Coronary artery (tissue), 2 donors: ENCODE measurements around the gene HPGDS.

Experiments used
- DNase-seq: peaks from one replicate; pipeline ENCODE4 v3.0.0-alpha.2; 2017; ENCODE audit warnings: low spot score
- H3K27ac ChIP-seq, 2 donors: fragments of 200-600 bp; sonication (generic); one replicate each; pipeline ENCODE4 v1.5.1; 2016 to 2019
- H3K4me3 ChIP-seq: fragments of 200-600 bp; sonication (generic); 2 replicates; pipeline ENCODE4 v1.5.1; 2016; ENCODE audit warnings: mild to moderate bottlenecking, moderate library complexity
- TF ChIP-seq, protein P1 (sequence below): fragments of 200-600 bp; sonication (generic); IDR thresholded peaks from one replicate; pipeline ENCODE4 v1.5.1; 2019; ENCODE audit warnings: antibody characterized with exemption

The HPGDS gene

DNA sequence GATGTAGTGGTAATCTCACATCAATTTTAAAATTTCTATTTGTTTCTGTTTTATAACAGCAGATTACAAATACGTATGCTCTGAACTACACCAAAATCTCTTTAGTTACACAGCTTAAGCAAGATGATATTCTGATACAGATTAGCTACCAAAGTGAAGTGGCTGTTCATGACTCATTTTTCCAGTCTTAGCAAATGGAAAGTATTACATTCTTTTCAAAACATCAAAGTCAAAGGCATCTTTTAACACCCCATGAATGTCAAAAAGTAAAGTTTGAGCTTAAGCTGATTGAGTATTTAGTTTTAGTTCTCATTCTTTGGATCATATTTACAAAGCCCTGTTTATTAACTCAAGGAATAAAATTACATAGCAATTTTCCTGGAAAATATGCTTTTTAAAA lies 6.6 kb upstream of the HPGDS start:
- DNase-seq: no peak
- TF ChIP-seq, protein P1, sequence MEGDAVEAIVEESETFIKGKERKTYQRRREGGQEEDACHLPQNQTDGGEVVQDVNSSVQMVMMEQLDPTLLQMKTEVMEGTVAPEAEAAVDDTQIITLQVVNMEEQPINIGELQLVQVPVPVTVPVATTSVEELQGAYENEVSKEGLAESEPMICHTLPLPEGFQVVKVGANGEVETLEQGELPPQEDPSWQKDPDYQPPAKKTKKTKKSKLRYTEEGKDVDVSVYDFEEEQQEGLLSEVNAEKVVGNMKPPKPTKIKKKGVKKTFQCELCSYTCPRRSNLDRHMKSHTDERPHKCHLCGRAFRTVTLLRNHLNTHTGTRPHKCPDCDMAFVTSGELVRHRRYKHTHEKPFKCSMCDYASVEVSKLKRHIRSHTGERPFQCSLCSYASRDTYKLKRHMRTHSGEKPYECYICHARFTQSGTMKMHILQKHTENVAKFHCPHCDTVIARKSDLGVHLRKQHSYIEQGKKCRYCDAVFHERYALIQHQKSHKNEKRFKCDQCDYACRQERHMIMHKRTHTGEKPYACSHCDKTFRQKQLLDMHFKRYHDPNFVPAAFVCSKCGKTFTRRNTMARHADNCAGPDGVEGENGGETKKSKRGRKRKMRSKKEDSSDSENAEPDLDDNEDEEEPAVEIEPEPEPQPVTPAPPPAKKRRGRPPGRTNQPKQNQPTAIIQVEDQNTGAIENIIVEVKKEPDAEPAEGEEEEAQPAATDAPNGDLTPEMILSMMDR: no peak

DNA sequence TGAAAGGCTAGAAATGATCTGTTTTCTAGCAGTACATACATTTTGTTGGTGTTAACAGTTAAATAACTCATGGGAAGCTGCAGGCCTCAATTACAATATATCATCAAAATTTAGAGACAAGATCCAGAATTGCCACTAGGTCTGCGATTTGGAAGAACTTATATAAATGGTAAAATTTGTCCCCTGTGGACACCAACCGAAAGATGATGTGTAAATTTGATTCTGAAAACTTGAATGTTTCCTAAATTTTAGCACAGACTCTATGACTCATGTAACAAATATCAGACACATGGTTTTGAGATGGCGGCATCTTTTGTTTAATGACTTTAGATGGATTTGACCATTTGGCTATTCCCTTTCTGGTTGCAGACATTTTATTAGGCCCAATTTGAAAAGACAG lies 6.0 kb upstream of the HPGDS start:
- H3K27ac ChIP-seq: no peak overlapping the region
- TF ChIP-seq, protein P1: no peak
- no peak for DNase-seq

More for the DNA sequence above, 6.6 kb upstream of the HPGDS start:
- no peak overlapping the region for H3K4me3 ChIP-seq
- no peak overlapping the region for H3K27ac ChIP-seq

DNA sequence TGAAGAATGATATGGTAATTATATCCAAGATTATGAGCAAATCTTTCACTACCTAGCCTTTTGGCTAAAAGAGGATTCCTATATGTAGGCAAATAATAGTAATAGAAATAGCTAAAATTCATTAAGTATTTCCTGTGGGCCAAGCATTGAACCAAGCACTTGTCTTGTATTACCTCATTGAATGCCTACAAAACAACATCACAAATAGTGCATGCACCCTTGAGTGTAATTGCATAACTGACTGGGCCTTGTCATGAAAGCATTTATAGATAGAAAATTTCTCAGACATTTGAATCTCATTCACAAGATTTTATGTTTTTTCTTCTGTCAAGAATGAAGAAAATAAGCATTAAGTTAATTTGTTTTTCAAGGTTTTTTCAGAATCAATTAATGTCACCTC lies 3.9 kb upstream of the HPGDS start:
- H3K4me3 ChIP-seq: no peak overlapping the region
- TF ChIP-seq, protein P1: no peak
- peak overlapping the region in 1 of 2 donors; percentile 3 for H3K27ac ChIP-seq
- no peak for DNase-seq

More for the DNA sequence above, 6.0 kb upstream of the HPGDS start:
- H3K4me3 ChIP-seq: no peak overlapping the region

DNA sequence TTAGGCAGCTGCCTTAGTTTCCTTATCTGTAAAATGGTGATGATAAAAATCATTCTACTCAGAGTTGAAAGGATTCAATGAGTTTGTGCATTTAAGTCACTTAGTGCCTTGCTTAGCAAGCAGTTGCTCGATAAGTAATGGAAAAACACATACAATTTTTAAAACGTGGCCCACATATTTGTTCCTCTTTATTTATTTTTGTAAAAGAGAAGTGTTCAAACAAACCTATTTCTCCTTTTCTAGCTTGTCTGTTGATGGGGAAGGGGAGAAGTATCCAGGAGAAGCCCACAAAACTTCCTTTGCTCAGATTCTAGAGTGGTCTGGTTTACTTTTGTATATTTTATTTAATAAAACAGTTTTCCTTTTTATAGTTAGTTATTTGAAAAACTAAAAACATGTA lies 3.3 kb upstream of the HPGDS start:
- Histone ChIP-seq H3K27ac (peak overlapping the region in 1 of 2 donors; percentile 1), H3K4me3 (no peak overlapping the region)
- TF ChIP-seq, protein P1: no peak
- no peak for DNase-seq

DNA sequence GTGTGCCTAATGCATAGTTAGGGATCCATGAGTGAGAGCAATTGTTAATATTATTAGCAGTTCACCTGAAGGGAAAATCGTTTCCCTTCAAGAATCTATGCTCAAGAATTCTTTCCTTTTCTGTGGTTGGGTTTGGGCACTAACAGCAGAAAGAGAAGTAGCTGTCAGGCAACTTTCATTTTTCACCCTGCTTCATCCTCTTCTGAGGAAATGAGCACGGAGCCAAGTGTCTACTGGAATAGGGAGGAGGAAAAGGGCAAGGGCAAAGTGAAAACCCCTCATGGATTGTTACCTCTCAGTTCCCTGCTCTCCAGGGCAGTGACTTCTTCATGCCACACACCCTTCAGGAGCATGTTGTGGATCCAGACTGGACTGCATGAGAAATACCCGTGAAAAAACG lies 2.6 kb upstream of the HPGDS start:
- TF ChIP-seq, protein P1: no peak
- no peak overlapping the region for H3K4me3 ChIP-seq
- H3K27ac ChIP-seq: peak overlapping the region in 1 of 2 donors; percentile 1
- DNase-seq: no peak

DNA sequence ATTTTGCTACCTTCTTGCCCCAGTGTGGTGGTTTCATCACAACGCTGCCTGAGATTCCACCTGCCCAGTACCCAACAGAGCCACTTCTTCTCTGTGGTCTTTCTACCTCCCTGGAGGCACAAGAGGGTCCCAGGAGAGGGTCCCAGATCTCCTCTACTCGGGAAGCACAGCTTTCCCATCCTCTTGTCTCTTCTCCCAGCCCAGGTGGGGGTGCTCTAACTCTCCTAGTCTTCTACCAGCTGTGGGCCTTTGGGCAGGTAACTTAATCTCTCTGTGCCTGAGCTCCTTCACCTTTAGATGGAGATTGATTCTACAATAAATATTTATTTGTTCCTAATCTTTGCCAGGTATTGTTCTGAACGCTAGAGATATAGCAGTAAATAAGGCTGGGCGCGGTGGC lies 1.8 kb upstream of the HPGDS start:
- DNase-seq: no peak
- TF ChIP-seq, protein P1: no peak
- H3K4me3 ChIP-seq: no peak overlapping the region
- peak overlapping the region in 1 of 2 donors; percentile 9 for H3K27ac ChIP-seq

DNA sequence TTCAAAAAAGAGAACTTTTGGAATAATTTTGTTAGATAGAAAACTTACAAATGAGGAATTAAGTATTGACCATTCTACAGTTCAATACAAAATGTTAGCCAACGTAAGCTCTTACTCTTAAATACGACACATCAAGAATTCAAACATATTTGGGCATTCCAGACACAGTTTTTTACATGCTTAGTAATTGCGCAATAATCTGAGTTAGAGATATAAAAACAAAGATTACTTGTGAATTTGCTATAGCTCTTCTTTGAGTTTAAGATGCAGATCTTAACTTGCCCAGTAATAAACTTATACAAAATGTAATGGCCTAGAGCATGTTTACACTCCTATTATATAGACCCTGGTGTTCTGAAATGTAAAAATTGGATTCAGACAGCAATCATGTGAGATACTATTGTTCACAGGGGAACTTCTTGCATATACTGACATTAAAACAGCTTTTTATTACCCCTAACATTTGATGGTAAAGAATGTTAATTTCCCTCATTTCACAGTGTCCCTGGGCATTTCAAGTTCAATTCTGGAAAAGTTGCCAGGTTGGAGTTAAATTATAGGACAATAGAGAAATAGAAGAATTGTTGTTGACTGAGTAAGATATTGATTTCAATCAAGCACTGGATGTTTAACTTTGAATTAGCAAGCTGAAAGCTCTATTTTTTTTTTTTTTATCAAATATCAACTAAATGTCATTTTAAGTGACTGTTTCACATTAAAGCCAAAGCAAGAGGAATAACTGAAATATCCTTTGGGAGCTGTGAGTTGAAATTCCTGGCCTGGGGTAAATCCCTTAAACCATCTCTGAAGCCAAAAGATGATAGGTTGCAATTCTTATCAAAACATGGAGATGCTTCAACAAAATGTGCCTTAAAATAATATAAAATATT lies 910 bp downstream of the HPGDS start:
- peak overlapping the region in 1 of 2 donors; percentile 10 for H3K27ac ChIP-seq
- TF ChIP-seq, protein P1: no peak
- H3K4me3 ChIP-seq: no peak overlapping the region
- DNase-seq: no peak
